Right lobe of liver (tissue), 6 donors: ENCODE results near the gene RIOK2. TPM values are rescaled to one million over a fixed set of nuclear protein-coding genes. Genes with fewer than 3 reads are reported as not detected.
"Not testable (repeated sequence)": the region's sequence is repeated elsewhere in the genome, so short reads cannot be mapped to it uniquely, and the experiment has no call there.

Experiments used
- ATAC-seq, 4 donors: fragments of 200-7000 bp; cut with Tn5 transposase; one replicate each; pipeline ENCODE4 v1.9.1; 2020; ENCODE audit warnings: mild to moderate bottlenecking in 4 of 4, moderate library complexity in 4 of 4
- DNase-seq, 3 donors: peaks; one replicate each; pipeline ENCODE4 v3.0.0-alpha.2; 2020
- H3K27ac ChIP-seq, 3 donors: fragments of 200-600 bp; one replicate each; pipeline ENCODE4 v1.8.0; 2022
- H3K27me3 ChIP-seq, 2 donors: fragments of 200-600 bp; one replicate each; pipeline ENCODE4 v1.8.0; 2022
- H3K36me3 ChIP-seq, 4 donors: fragments of 200-600 bp; sonication (generic) in 1 of 4; one replicate each; pipeline versions ENCODE4 v1.5.1 to v1.8.0; 2017 to 2022; ENCODE audit warnings: control low read depth in 1 of 4
- H3K4me1 ChIP-seq, 4 donors: fragments of 200-600 bp; sonication (generic) in 1 of 4; one replicate each; pipeline versions ENCODE4 v1.5.1 to v1.8.0; 2017 to 2022; ENCODE audit warnings: control low read depth in 1 of 4
- H3K4me3 ChIP-seq, 3 donors: fragments of 200-600 bp; one replicate each; pipeline ENCODE4 v1.8.0; 2022
- H3K9me3 ChIP-seq, 4 donors: fragments of 200-600 bp; sonication (generic) in 1 of 4; one replicate each; pipeline versions ENCODE4 v1.5.1 to v1.8.0; 2017 to 2022; ENCODE audit warnings: control low read depth in 1 of 4
- CTCF ChIP-seq, 4 donors: fragments of 200-600 bp in 3 of 4; fragments of 450-650 bp in 1 of 4; IDR thresholded peaks; one replicate each; pipeline versions ENCODE4 v1.5.1 to v1.8.0; 2016 to 2022; ENCODE audit warnings: antibody characterized with exemption in 4 of 4, mild to moderate bottlenecking in 2 of 4
- POLR2A ChIP-seq: fragments of 450-650 bp; IDR thresholded peaks from one replicate; pipeline ENCODE4 v1.6.1; 2017; ENCODE audit warnings: antibody characterized with exemption, mild to moderate bottlenecking
- WGBS: methylation state at CpG from one replicate; pipeline ENCODE4 v1.1.6; 2018; ENCODE audit warnings: low coverage, low lambda C conversion rate; ENCODE audit not compliant: insufficient coverage; ENCODE audit errors: missing lambda C conversion rate; 5-methylcytosine and 5-hydroxymethylcytosine counted together
- intact Hi-C, 2 donors: fragments of 100-400 bp; cut with DNase I; formaldehyde crosslinking; loops; one replicate each; pipeline versions ENCODE4 v1.11.2 to v1.14.1; 2022
- total RNA-seq, 6 experiments: library from RNA; depleted of rRNA in 2 of 6; stranded (reverse); fragments of >200 nt in 2 of 6; fragmentation: NEBNext Ultra II Directional in 3 of 6; extraction: Animal tissue kit (Norgen Biotek cat#: 25700) in 3 of 6; gene quantifications; one replicate each; pipeline versions ENCODE4 v1.1.0 to v1.2.4, GENCODE V29; 2016 to 2023
- donor health status: DM: no; HTN: yes; CAD: no.
- donor health status: DM: no; HTN: no; CAD: no.
- donor health status: DM: no; HTN: no; CAD: no.
- donor health status: DM: no; HTN: yes; CAD: no.
- donor health status: DM: no; HTN: yes; CAD: no.

The RIOK2 gene
- total RNA-seq, 6 experiments from 2014 or later = 7.0 to 17.6 (median 10.4) TPM

- Histone ChIP-seq H3K4me3 (no peak overlapping the region), H3K4me1 (no peaks in the 10 kb centered on the region), H3K36me3 (no peaks in the 10 kb centered on the region), H3K9me3 (no peaks in the 10 kb centered on the region), H3K27me3 (no peaks in the 10 kb centered on the region), H3K27ac (no peak overlapping the region)
- DNase-seq = no peak
- TF ChIP-seq POLR2A = no peak
- no peak for TF ChIP-seq CTCF (IDR thresholded peaks at IDR 0.05)
- WGBS = 100% methylated on average over 2 of the region's 6 CpGs
- intact Hi-C loops = no loop called here
- no peak for ATAC-seq
Observed at GRCh38 chr5:97208184-97208713, 25.2 kb upstream of the RIOK2 start.

GRCh38 chr5:97194366-97194765, 11.3 kb upstream of the RIOK2 start:
- intact Hi-C loops = no loop called here
- Histone ChIP-seq H3K4me1 (no peaks in the 10 kb centered on the region), H3K36me3 (no peaks in the 10 kb centered on the region), H3K27ac (no peak overlapping the region), H3K4me3 (no peak overlapping the region), H3K9me3 (no peaks in the 10 kb centered on the region), H3K27me3 (no peaks in the 10 kb centered on the region)
- no peak for TF ChIP-seq POLR2A
- no peak for TF ChIP-seq CTCF (IDR thresholded peaks at IDR 0.05)
- 0% methylated on average over 1 of the region's 2 CpGs for WGBS
- ATAC-seq (peak in 2 of 4 donors; percentile 33 to 42), DNase-seq (no peak)

- no peak overlapping the region for H3K27ac ChIP-seq
- WGBS = 81% methylated on average over 3 of the region's 4 CpGs
- no peaks in the 10 kb centered on the region for H3K27me3 ChIP-seq
- intact Hi-C loops = no loop called here
- no peaks in the 10 kb centered on the region for H3K4me1 ChIP-seq
- ATAC-seq = no peak
- no peak for DNase-seq
- no peaks in the 10 kb centered on the region for H3K9me3 ChIP-seq
- H3K36me3 ChIP-seq = no peaks in the 10 kb centered on the region
- no peak for TF ChIP-seq POLR2A
- no peak overlapping the region for H3K4me3 ChIP-seq
Observed at GRCh38 chr5:97193355-97193688, 10.3 kb upstream of the RIOK2 start.

GRCh38 chr5:97192580-97193354, 9.7 kb upstream of the RIOK2 start:
- DNase-seq (no peak), ATAC-seq (no peak)
- intact Hi-C loops = no loop called here
- no peak for TF ChIP-seq CTCF (IDR thresholded peaks at IDR 0.05)
- TF ChIP-seq POLR2A = no peak
- Histone ChIP-seq H3K4me1 (no peaks in the 10 kb centered on the region), H3K36me3 (no peaks in the 10 kb centered on the region), H3K9me3 (no peaks in the 10 kb centered on the region), H3K4me3 (no peak overlapping the region), H3K27me3 (no peaks in the 10 kb centered on the region), H3K27ac (no peak overlapping the region)
- whole genome bisulfite sequencing = 47% methylated on average over 2 of the region's 5 CpGs

- 69% methylated on average over 2 of the region's 2 CpGs for WGBS
- no peak overlapping the region for H3K27ac ChIP-seq
- no peaks in the 10 kb centered on the region for H3K4me1 ChIP-seq
- H3K36me3 ChIP-seq = no peaks in the 10 kb centered on the region
- no peak for DNase-seq
- no peak for ATAC-seq
- H3K27me3 ChIP-seq = no peaks in the 10 kb centered on the region
- TF ChIP-seq POLR2A (no peak), CTCF (IDR thresholded peaks at IDR 0.05) (no peak)
- H3K4me3 ChIP-seq = no peak overlapping the region
- H3K9me3 ChIP-seq = no peaks in the 10 kb centered on the region
- intact Hi-C loops = no loop called here
Observed at GRCh38 chr5:97191893-97192292, 8.8 kb upstream of the RIOK2 start.

GRCh38 chr5:97189523-97189922, 6.5 kb upstream of the RIOK2 start:
- H3K27ac ChIP-seq, H3K36me3 ChIP-seq, H3K9me3 ChIP-seq, H3K4me1 ChIP-seq, intact Hi-C loops, ATAC-seq, H3K27me3 ChIP-seq, DNase-seq, H3K4me3 ChIP-seq: not testable (repeated sequence)
- 86% methylated on average over 1 of the region's 1 CpG for WGBS
